Ectodermal cell (in vitro differentiated cells): ENCODE data around the gene ZNF577. TPM values are rescaled to one million over a fixed set of nuclear protein-coding genes. Genes with fewer than 3 reads are reported as not detected.

Experiments used
- H3K27ac ChIP-seq: 2 replicates; pipeline ENCODE4 v1.7.0; 2013; ENCODE audit warnings: mild to moderate bottlenecking, low read depth, low read length; ENCODE audit not compliant: insufficient read depth, poor library complexity, severe bottlenecking
- H3K27me3 ChIP-seq: 2 replicates; pipeline ENCODE4 v1.7.0; 2013; ENCODE audit warnings: mild to moderate bottlenecking, low read length; ENCODE audit not compliant: insufficient read depth, control insufficient read depth, poor library complexity, severe bottlenecking
- H3K36me3 ChIP-seq: one replicate; pipeline ENCODE4 v1.7.0; 2013; ENCODE audit warnings: low read length; ENCODE audit not compliant: control insufficient read depth, insufficient read depth
- H3K4me1 ChIP-seq: one replicate; pipeline ENCODE4 v1.7.0; 2013; ENCODE audit warnings: low read length; ENCODE audit not compliant: control insufficient read depth, insufficient read depth
- H3K4me3 ChIP-seq: 2 replicates; pipeline ENCODE4 v1.7.0; 2013; ENCODE audit warnings: low read depth, low read length, control low read depth; ENCODE audit not compliant: insufficient read depth
- H3K9me3 ChIP-seq: 2 replicates; pipeline ENCODE4 v1.7.0; 2013; ENCODE audit warnings: mild to moderate bottlenecking, low read length, moderate library complexity; ENCODE audit not compliant: control insufficient read depth
- WGBS, 2 experiments: methylation state at CpG; one replicate each; pipeline ENCODE4 v1.1.7; 2013; ENCODE audit warnings: missing lambda C conversion rate in 2 of 2; 5-methylcytosine and 5-hydroxymethylcytosine counted together
- polyA plus RNA-seq, 4 experiments: library from polyadenylated mRNA; stranded (reverse); fragments of 50-300 nt; gene quantifications; one replicate each; pipeline ENCODE4 v1.2.3, GENCODE V29; 2013

The ZNF577 gene
- polyA plus RNA-seq (2013, experiment 1 of 4) = 31.4 TPM
- polyA plus RNA-seq (2013, experiment 2 of 4) = 27.2 TPM
- 24.1 TPM for polyA plus RNA-seq (2013, experiment 3 of 4)
- 27.6 TPM for polyA plus RNA-seq (2013, experiment 4 of 4)

GRCh38 chr19:51887522-51888498 is at the start of gene ZNF577:
Gene ZNF577, minus strand, starts transcription at chr19:51887951. Its CDS starts 7,569 bp downstream, at chr19:51880382.
- Histone ChIP-seq H3K9me3 (peaks cover 8% of the 10 kb centered on the region), H3K27me3 (no peaks in the 10 kb centered on the region), H3K36me3 (peaks cover 45% of the 10 kb centered on the region), H3K4me1 (no peaks in the 10 kb centered on the region), H3K4me3 (peak within 1 kb of the TSS; percentile 42), H3K27ac (peak within 1 kb of the TSS; percentile 28)
- WGBS, 2 experiments = 28 to 30% methylated on average over 56 of the region's 56 CpGs

GRCh38 chr19:51931921-51932320 is 44.2 kb upstream of the ZNF577 start:
- WGBS, 2 experiments = 93 to 95% methylated on average over 8 of the region's 8 CpGs
- Histone ChIP-seq H3K36me3 (peaks cover 37% of the 10 kb centered on the region), H3K27me3 (no peaks in the 10 kb centered on the region), H3K9me3 (peaks cover 3% of the 10 kb centered on the region), H3K4me3 (no peak overlapping the region), H3K4me1 (no peaks in the 10 kb centered on the region), H3K27ac (no peak overlapping the region)

- Histone ChIP-seq H3K9me3 (peaks cover 2% of the 10 kb centered on the region), H3K36me3 (peaks cover 7% of the 10 kb centered on the region), H3K27me3 (no peaks in the 10 kb centered on the region), H3K4me3 (peak overlapping the region; percentile 61), H3K4me1 (no peaks in the 10 kb centered on the region), H3K27ac (no peak overlapping the region)
- WGBS, 2 experiments = 45 to 46% methylated on average over 13 of the region's 13 CpGs
Measured at GRCh38 chr19:51927859-51928258, 40.1 kb upstream of the ZNF577 start.

GRCh38 chr19:51926784-51927741 is 39.3 kb upstream of the ZNF577 start, which contains the start of gene ZNF613:
Gene ZNF613, plus strand, starts transcription at chr19:51927472. Its CDS starts 8,749 bp downstream, at chr19:51936221.
- 0 to 1% methylated on average over 52 of the region's 52 CpGs for WGBS, 2 experiments
- H3K4me3 ChIP-seq = peak within 1 kb of the TSS; percentile 61
- H3K27ac ChIP-seq = peak within 1 kb of the TSS; percentile 78
- peaks cover 2% of the 10 kb centered on the region for H3K9me3 ChIP-seq
- H3K36me3 ChIP-seq = peaks cover 3% of the 10 kb centered on the region
- no peaks in the 10 kb centered on the region for H3K27me3 ChIP-seq
- no peaks in the 10 kb centered on the region for H3K4me1 ChIP-seq

- 28 to 33% methylated on average over 11 of the region's 11 CpGs for WGBS, 2 experiments
- H3K4me3 ChIP-seq = peak overlapping the region; percentile 61
- H3K27ac ChIP-seq = no peak overlapping the region
- H3K36me3 ChIP-seq = no peaks in the 10 kb centered on the region
- no peaks in the 10 kb centered on the region for H3K27me3 ChIP-seq
- no peaks in the 10 kb centered on the region for H3K4me1 ChIP-seq
- peaks cover 4% of the 10 kb centered on the region for H3K9me3 ChIP-seq
Measured at GRCh38 chr19:51926426-51926783, 38.7 kb upstream of the ZNF577 start.

- H3K27me3 ChIP-seq = no peaks in the 10 kb centered on the region
- H3K36me3 ChIP-seq = no peaks in the 10 kb centered on the region
- WGBS, 2 experiments = 87 to 89% methylated on average over 8 of the region's 8 CpGs
- H3K4me1 ChIP-seq = no peaks in the 10 kb centered on the region
- H3K4me3 ChIP-seq = no peak overlapping the region
- peaks cover 7% of the 10 kb centered on the region for H3K9me3 ChIP-seq
- no peak overlapping the region for H3K27ac ChIP-seq
Measured at GRCh38 chr19:51921949-51922348, 34.2 kb upstream of the ZNF577 start.

- no peaks in the 10 kb centered on the region for H3K36me3 ChIP-seq
- WGBS, 2 experiments = 84 to 87% methylated on average over 3 of the region's 3 CpGs
- H3K27me3 ChIP-seq = no peaks in the 10 kb centered on the region
- no peak overlapping the region for H3K4me3 ChIP-seq
- peaks cover 18% of the 10 kb centered on the region for H3K9me3 ChIP-seq
- no peaks in the 10 kb centered on the region for H3K4me1 ChIP-seq
- H3K27ac ChIP-seq = no peak overlapping the region
Measured at GRCh38 chr19:51919606-51920005, 31.9 kb upstream of the ZNF577 start.

- Histone ChIP-seq H3K27ac (no peak overlapping the region), H3K4me1 (no peaks in the 10 kb centered on the region), H3K36me3 (no peaks in the 10 kb centered on the region), H3K4me3 (no peak overlapping the region), H3K27me3 (no peaks in the 10 kb centered on the region), H3K9me3 (peaks cover 24% of the 10 kb centered on the region)
- WGBS, 2 experiments = 75 to 91% methylated on average over 1 of the region's 1 CpG
Measured at GRCh38 chr19:51916167-51916566, 28.4 kb upstream of the ZNF577 start.

- H3K4me3 ChIP-seq = no peak overlapping the region
- no peaks in the 10 kb centered on the region for H3K36me3 ChIP-seq
- 75 to 88% methylated on average over 3 of the region's 5 CpGs for WGBS, 2 experiments
- no peaks in the 10 kb centered on the region for H3K27me3 ChIP-seq
- H3K27ac ChIP-seq = no peak overlapping the region
- H3K9me3 ChIP-seq = peaks cover 24% of the 10 kb centered on the region
- H3K4me1 ChIP-seq = no peaks in the 10 kb centered on the region
Measured at GRCh38 chr19:51915324-51915867, 27.6 kb upstream of the ZNF577 start.
